ENCODE results near the gene VPS45.
"Not testable (repeated sequence)": the region's sequence is repeated elsewhere in the genome, so short reads cannot be mapped to it uniquely, and the experiment has no call there.

The VPS45 gene

GRCh38 chr1:150067184-150068108 is at the start of gene VPS45:
Gene VPS45, plus strand, starts transcription at chr1:150067776. Its CDS starts 82 bp downstream, at chr1:150067858.
- DNase-seq: peak; percentile 68

GRCh38 chr1:150018165-150018564 is 49.4 kb upstream of the VPS45 start:
- no peak for DNase-seq

- DNase-seq: no peak
Measured at GRCh38 chr1:150020711-150021110, 46.9 kb upstream of the VPS45 start.

- no peak for DNase-seq
Measured at GRCh38 chr1:150021191-150021694, 46.3 kb upstream of the VPS45 start.

GRCh38 chr1:150022357-150022756 is 45.2 kb upstream of the VPS45 start:
- no peak for DNase-seq

- DNase-seq: no peak
Measured at GRCh38 chr1:150024156-150024555, 43.4 kb upstream of the VPS45 start.

- no peak for DNase-seq
Measured at GRCh38 chr1:150028322-150028721, 39.3 kb upstream of the VPS45 start.

GRCh38 chr1:150034336-150034735 is 33.2 kb upstream of the VPS45 start:
- no peak for DNase-seq

- no peak for DNase-seq
Measured at GRCh38 chr1:150049926-150050325, 17.6 kb upstream of the VPS45 start.

GRCh38 chr1:150051089-150051373 is 16.5 kb upstream of the VPS45 start:
- DNase-seq: no peak

GRCh38 chr1:150051905-150052412 is 15.6 kb upstream of the VPS45 start:
- DNase-seq: not testable (repeated sequence)

GRCh38 chr1:150053926-150054325 is 13.7 kb upstream of the VPS45 start:
- DNase-seq: no peak

GRCh38 chr1:150055507-150055906 is 12.1 kb upstream of the VPS45 start:
- not testable (repeated sequence) for DNase-seq

- no peak for DNase-seq
Measured at GRCh38 chr1:150056407-150056806, 11.2 kb upstream of the VPS45 start.

- DNase-seq: no peak
Measured at GRCh38 chr1:150060260-150060659, 7.3 kb upstream of the VPS45 start.

GRCh38 chr1:150061632-150062101 is 5.9 kb upstream of the VPS45 start:
- DNase-seq: no peak

GRCh38 chr1:150062113-150062512 is 5.5 kb upstream of the VPS45 start:
- DNase-seq: no peak

- DNase-seq: no peak
Measured at GRCh38 chr1:150065184-150065871, 2.2 kb upstream of the VPS45 start.

GRCh38 chr1:150066328-150066727 is 1.2 kb upstream of the VPS45 start:
- no peak for DNase-seq

- DNase-seq: peak; percentile 3
Measured at GRCh38 chr1:150066838-150067183, 765 bp upstream of the VPS45 start.

GRCh38 chr1:150068109-150068435 is 496 bp downstream of the VPS45 start:
- DNase-seq: no peak

GRCh38 chr1:150069923-150070322 is 2.3 kb downstream of the VPS45 start:
- DNase-seq: no peak

- no peak for DNase-seq
Measured at GRCh38 chr1:150072959-150073358, 5.4 kb downstream of the VPS45 start.

GRCh38 chr1:150073516-150073915 is 5.9 kb downstream of the VPS45 start:
- no peak for DNase-seq

All from activated T-cell treated with anti-CD3 and anti-CD28 coated beads for 4 hours (primary cell).